Trophoblast cell (in vitro differentiated cells and primary cell): ENCODE results near the gene DISP3.

ENCODE experiments used
- DNase-seq, 2 donors: peaks; one replicate each; pipeline ENCODE4 v3.0.0-alpha.2; 2016
- H2AFZ ChIP-seq: 2 replicates; pipeline ENCODE4 v1.6.1; 2013; ENCODE audit warnings: low read length, moderate library complexity, mild to moderate bottlenecking; ENCODE audit not compliant: insufficient read depth, poor library complexity
- H2AK5ac ChIP-seq: 2 replicates; pipeline ENCODE4 v1.6.1; 2013; ENCODE audit warnings: mild to moderate bottlenecking, low read length
- H2BK120ac ChIP-seq: 2 replicates; pipeline ENCODE4 v1.6.1; 2013; ENCODE audit warnings: low read length, mild to moderate bottlenecking, moderate library complexity; ENCODE audit not compliant: insufficient read depth, poor library complexity
- H2BK12ac ChIP-seq: 2 replicates; pipeline ENCODE4 v1.6.1; 2013; ENCODE audit warnings: mild to moderate bottlenecking, low read length, moderate library complexity
- H2BK5ac ChIP-seq: 2 replicates; pipeline ENCODE4 v1.6.1; 2013; ENCODE audit warnings: low read length, low read depth, moderate library complexity, mild to moderate bottlenecking; ENCODE audit not compliant: poor library complexity
- H3K14ac ChIP-seq: 2 replicates; pipeline ENCODE4 v1.6.1; 2013; ENCODE audit warnings: mild to moderate bottlenecking, low read length
- H3K18ac ChIP-seq: 2 replicates; pipeline ENCODE4 v1.6.1; 2013; ENCODE audit warnings: mild to moderate bottlenecking, low read length
- H3K23ac ChIP-seq: 2 replicates; pipeline ENCODE4 v1.6.1; 2013; ENCODE audit warnings: low read length
- H3K27ac ChIP-seq: 2 replicates; pipeline ENCODE4 v1.5.1; 2013; ENCODE audit warnings: low read depth, mild to moderate bottlenecking, inconsistent platforms, low read length, moderate library complexity
- H3K27me3 ChIP-seq: 2 replicates; pipeline ENCODE4 v1.6.1; 2013; ENCODE audit warnings: inconsistent platforms, mild to moderate bottlenecking, low read length, moderate library complexity; ENCODE audit not compliant: insufficient read depth
- H3K36me3 ChIP-seq, 2 experiments: 1 replicate in 1 of 2; 2 replicates in 1 of 2; pipeline ENCODE4 v1.6.1; 2013; ENCODE audit warnings: low read length in 2 of 2, mild to moderate bottlenecking in 2 of 2, moderate library complexity in 1 of 2; ENCODE audit not compliant: insufficient read depth in 2 of 2, control insufficient read depth in 1 of 2
- H3K4ac ChIP-seq: 2 replicates; pipeline ENCODE4 v1.6.1; 2013; ENCODE audit warnings: low read depth, mild to moderate bottlenecking, low read length, moderate library complexity
- H3K4me1 ChIP-seq, 2 experiments: 1 replicate in 1 of 2; 2 replicates in 1 of 2; pipeline ENCODE4 v1.6.1; 2013; ENCODE audit warnings: low read length in 2 of 2, mild to moderate bottlenecking in 2 of 2, moderate library complexity in 1 of 2; ENCODE audit not compliant: insufficient read depth in 2 of 2, control insufficient read depth in 1 of 2
- H3K4me2 ChIP-seq: 2 replicates; pipeline ENCODE4 v1.6.1; 2013; ENCODE audit warnings: inconsistent platforms, mild to moderate bottlenecking, low read length, moderate library complexity
- H3K4me3 ChIP-seq: 2 replicates; pipeline ENCODE4 v1.5.1; 2013; ENCODE audit warnings: mild to moderate bottlenecking, low read depth, low read length, inconsistent platforms
- H3K79me1 ChIP-seq: one replicate; pipeline ENCODE4 v1.6.1; 2013; ENCODE audit warnings: low read length
- H3K79me2 ChIP-seq: 2 replicates; pipeline ENCODE4 v1.6.1; 2013; ENCODE audit warnings: low read length, mild to moderate bottlenecking; ENCODE audit not compliant: control insufficient read depth, insufficient read depth, poor library complexity
- H3K9ac ChIP-seq: 2 replicates; pipeline ENCODE4 v1.6.1; 2013; ENCODE audit warnings: mild to moderate bottlenecking, low read length
- H3K9me3 ChIP-seq: 2 replicates; pipeline ENCODE4 v1.6.1; 2013; ENCODE audit warnings: low read depth, mild to moderate bottlenecking, control low read depth, inconsistent platforms, low read length; ENCODE audit not compliant: insufficient read depth
- H4K12ac ChIP-seq: 2 replicates; pipeline ENCODE4 v1.6.1; 2013; ENCODE audit warnings: low read depth, mild to moderate bottlenecking, low read length, moderate library complexity
- H4K8ac ChIP-seq: 2 replicates; pipeline ENCODE4 v1.6.1; 2013; ENCODE audit warnings: low read depth, mild to moderate bottlenecking, low read length, moderate library complexity
- H4K91ac ChIP-seq: one replicate; pipeline ENCODE4 v1.6.1; 2013; ENCODE audit warnings: low read depth, mild to moderate bottlenecking, low read length, moderate library complexity
- WGBS: extraction: QIAGEN DNeasy Blood & Tissue Kit; methylation state at CpG from one replicate; pipeline ENCODE4 v1.1.7; 2013; ENCODE audit warnings: missing lambda C conversion rate; ENCODE audit not compliant: insufficient read length, insufficient coverage; ENCODE audit errors: extremely low coverage; 5-methylcytosine and 5-hydroxymethylcytosine counted together

DISP3 gene

DNA sequence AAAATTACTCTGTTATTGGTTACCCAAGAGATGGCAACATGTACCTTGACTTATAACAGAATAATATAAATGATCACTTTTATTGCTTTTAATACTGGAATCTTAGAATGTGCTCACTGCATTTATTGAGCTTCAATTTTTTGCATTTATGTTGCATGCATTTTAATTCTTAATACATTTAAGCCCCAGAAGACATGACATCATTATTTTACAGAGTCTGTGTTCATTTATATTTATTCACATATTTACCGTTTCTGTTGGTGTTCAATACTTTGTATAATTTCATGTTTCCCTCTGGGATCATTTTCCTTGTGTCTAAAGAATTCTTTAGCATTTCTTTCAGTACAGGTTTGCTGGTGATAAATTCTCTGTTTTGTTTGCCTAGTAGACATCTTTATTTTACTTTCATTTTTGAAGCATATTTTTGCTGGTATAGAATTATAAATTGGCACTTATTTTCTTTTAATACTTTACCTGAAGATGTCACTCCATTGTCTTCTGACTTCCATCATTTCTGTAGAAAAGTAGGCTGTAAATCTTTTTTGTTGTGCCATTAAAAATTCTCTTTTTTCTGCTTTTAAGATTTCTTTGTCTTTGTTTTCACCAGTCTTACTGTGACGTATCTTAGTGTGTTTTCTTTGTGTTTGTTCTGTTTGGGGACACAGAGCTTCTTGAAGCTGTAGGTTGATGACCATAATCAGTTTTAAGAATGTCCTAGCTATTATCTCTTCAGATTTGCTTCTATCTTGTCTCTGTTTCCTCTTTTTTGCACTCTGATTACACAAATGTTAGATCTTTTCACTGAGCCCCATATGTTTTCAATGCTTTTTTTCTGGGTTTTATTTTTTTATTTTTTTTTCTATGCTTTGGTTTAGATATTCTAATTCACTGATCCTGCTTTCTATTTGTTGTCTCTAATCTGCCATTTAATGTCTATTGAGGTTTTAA, 26.9 kb downstream of the DISP3 start:
- no CpG with 5 or more reads among the region's 2 CpGs for WGBS
- DNase-seq = no peak

GRCh38 chr1:11507309-11507708, 28.4 kb downstream of the DISP3 start:
- WGBS = no CpG with 5 or more reads among the region's 2 CpGs

More for the DNA sequence above, 26.9 kb downstream of the DISP3 start:
- peaks cover 0 to 1% of the 10 kb centered on the region in 2 experiments for H3K36me3 ChIP-seq
- no peak overlapping the region for H3K4me2 ChIP-seq
- no peak overlapping the region for H2AFZ ChIP-seq
- no peak overlapping the region for H3K23ac ChIP-seq
- peaks cover 23% of the 10 kb centered on the region for H3K9me3 ChIP-seq
- H3K4me3 ChIP-seq = no peak overlapping the region
- no peak overlapping the region for H2BK5ac ChIP-seq
- no peak overlapping the region for H2BK120ac ChIP-seq
- no peak overlapping the region for H2BK12ac ChIP-seq
- H3K4ac ChIP-seq = no peak overlapping the region
- no peaks in the 10 kb centered on the region for H3K79me1 ChIP-seq
- H4K8ac ChIP-seq = no peak overlapping the region
- no peaks in the 10 kb centered on the region for H3K4me1 ChIP-seq
- no peaks in the 10 kb centered on the region for H3K79me2 ChIP-seq
- no peak overlapping the region for H2AK5ac ChIP-seq
- no peak overlapping the region for H3K9ac ChIP-seq
- no peak overlapping the region for H3K27ac ChIP-seq
- H3K14ac ChIP-seq = no peak overlapping the region
- no peaks in the 10 kb centered on the region for H3K27me3 ChIP-seq
- no peak overlapping the region for H4K91ac ChIP-seq
- no peak overlapping the region for H3K18ac ChIP-seq
- H4K12ac ChIP-seq = no peak overlapping the region

GRCh38 chr1:11513681-11514080, 34.7 kb downstream of the DISP3 start:
- H3K79me1 ChIP-seq = no peaks in the 10 kb centered on the region
- no peak for DNase-seq
- no peaks in the 10 kb centered on the region for H3K79me2 ChIP-seq
- H3K9me3 ChIP-seq = peaks cover 4% of the 10 kb centered on the region
- no peak overlapping the region for H4K12ac ChIP-seq
- no peak overlapping the region for H3K27ac ChIP-seq
- no peak overlapping the region for H4K8ac ChIP-seq
- H2AK5ac ChIP-seq = no peak overlapping the region
- no peak overlapping the region for H3K4me2 ChIP-seq
- H3K27me3 ChIP-seq = no peaks in the 10 kb centered on the region
- H2BK5ac ChIP-seq = no peak overlapping the region
- no peak overlapping the region for H4K91ac ChIP-seq
- H3K36me3 ChIP-seq = no peaks in the 10 kb centered on the region
- H3K14ac ChIP-seq = no peak overlapping the region
- no peak overlapping the region for H3K4ac ChIP-seq
- H2AFZ ChIP-seq = no peak overlapping the region
- H2BK120ac ChIP-seq = no peak overlapping the region
- H3K18ac ChIP-seq = no peak overlapping the region
- no peaks in the 10 kb centered on the region for H3K4me1 ChIP-seq
- no CpG with 5 or more reads among the region's 1 CpG for WGBS
- no peak overlapping the region for H2BK12ac ChIP-seq
- no peak overlapping the region for H3K23ac ChIP-seq
- no peak overlapping the region for H3K4me3 ChIP-seq
- no peak overlapping the region for H3K9ac ChIP-seq

More at GRCh38 chr1:11507309-11507708, 28.4 kb downstream of the DISP3 start:
- Histone ChIP-seq H2BK12ac (no peak overlapping the region), H2AK5ac (no peak overlapping the region), H3K79me1 (no peaks in the 10 kb centered on the region), H3K79me2 (no peaks in the 10 kb centered on the region), H3K9me3 (peaks cover 19% of the 10 kb centered on the region), H3K9ac (no peak overlapping the region), H4K8ac (no peak overlapping the region), H3K27me3 (no peaks in the 10 kb centered on the region), H3K27ac (no peak overlapping the region), H3K18ac (no peak overlapping the region), H3K4me2 (no peak overlapping the region), H2BK5ac (no peak overlapping the region), H3K14ac (no peak overlapping the region), H3K36me3 (peaks cover 0 to 1% of the 10 kb centered on the region in 2 experiments), H4K12ac (no peak overlapping the region), H3K4me1 (no peaks in the 10 kb centered on the region), H2AFZ (no peak overlapping the region), H3K4ac (no peak overlapping the region), H4K91ac (no peak overlapping the region), H3K23ac (no peak overlapping the region), H2BK120ac (no peak overlapping the region), H3K4me3 (no peak overlapping the region)
- DNase-seq = no peak

- H3K18ac ChIP-seq = no peak overlapping the region
- no peak overlapping the region for H2AK5ac ChIP-seq
- no peak overlapping the region for H3K4me3 ChIP-seq
- DNase-seq = no peak
- no peak overlapping the region for H2BK12ac ChIP-seq
- no peak overlapping the region for H3K23ac ChIP-seq
- H3K9me3 ChIP-seq = peaks cover 4% of the 10 kb centered on the region
- H3K4me1 ChIP-seq = no peaks in the 10 kb centered on the region
- no peak overlapping the region for H3K27ac ChIP-seq
- no peak overlapping the region for H4K8ac ChIP-seq
- no peak overlapping the region for H3K14ac ChIP-seq
- no peak overlapping the region for H2BK5ac ChIP-seq
- H2AFZ ChIP-seq = no peak overlapping the region
- H2BK120ac ChIP-seq = no peak overlapping the region
- no peak overlapping the region for H3K9ac ChIP-seq
- H4K12ac ChIP-seq = no peak overlapping the region
- no peak overlapping the region for H4K91ac ChIP-seq
- no peaks in the 10 kb centered on the region for H3K36me3 ChIP-seq
- H3K27me3 ChIP-seq = no peaks in the 10 kb centered on the region
- H3K4ac ChIP-seq = no peak overlapping the region
- no peaks in the 10 kb centered on the region for H3K79me1 ChIP-seq
- no peaks in the 10 kb centered on the region for H3K79me2 ChIP-seq
- no peak overlapping the region for H3K4me2 ChIP-seq
- no CpG with 5 or more reads among the region's 4 CpGs for WGBS
These were observed 35.4 kb downstream of the DISP3 start for GRCh38 chr1:11514366-11514765.
